Breast epithelium (tissue), 3 donors: ENCODE results near the gene SHLD1.

Experiments used
- POLR2A ChIP-seq: fragments of 450-650 bp; IDR thresholded peaks from one replicate; pipeline ENCODE4 v1.6.1; 2016; ENCODE audit warnings: antibody characterized with exemption, mild to moderate bottlenecking, moderate library complexity
- POLR2AphosphoS5 ChIP-seq, 3 donors: sonication (generic); formaldehyde crosslinking; IDR thresholded peaks; one replicate each; pipeline ENCODE4 v1.6.1; 2017; ENCODE audit warnings: antibody characterized with exemption in 3 of 3
- TF ChIP-seq, protein P1 (sequence below), 3 donors: fragments of 450-650 bp; IDR thresholded peaks; one replicate each; pipeline ENCODE4 v1.5.1; 2016 to 2017; ENCODE audit warnings: antibody characterized with exemption in 3 of 3, mild to moderate bottlenecking in 3 of 3, moderate library complexity in 3 of 3

DNA sequence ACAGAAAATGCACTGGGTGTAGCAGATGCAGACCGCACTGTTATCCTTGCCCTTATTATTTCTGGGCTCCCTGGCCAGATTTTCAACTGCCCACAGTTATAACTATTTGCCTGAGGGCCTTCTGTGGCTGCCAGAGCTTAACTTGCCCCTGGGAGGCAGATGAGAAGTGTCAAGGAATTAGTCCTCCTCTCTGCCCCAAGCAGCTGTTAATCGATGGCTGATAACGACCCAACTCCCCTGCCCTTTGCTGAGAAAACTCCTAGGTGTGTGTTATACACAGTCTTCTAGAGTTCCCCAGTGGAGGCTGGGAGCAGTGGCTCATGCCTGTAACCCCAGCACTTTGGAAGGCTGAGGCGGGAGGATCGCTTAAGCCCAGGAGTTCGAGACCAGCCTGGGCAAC, 44.4 kb upstream of the SHLD1 start:
- TF ChIP-seq, protein P1, sequence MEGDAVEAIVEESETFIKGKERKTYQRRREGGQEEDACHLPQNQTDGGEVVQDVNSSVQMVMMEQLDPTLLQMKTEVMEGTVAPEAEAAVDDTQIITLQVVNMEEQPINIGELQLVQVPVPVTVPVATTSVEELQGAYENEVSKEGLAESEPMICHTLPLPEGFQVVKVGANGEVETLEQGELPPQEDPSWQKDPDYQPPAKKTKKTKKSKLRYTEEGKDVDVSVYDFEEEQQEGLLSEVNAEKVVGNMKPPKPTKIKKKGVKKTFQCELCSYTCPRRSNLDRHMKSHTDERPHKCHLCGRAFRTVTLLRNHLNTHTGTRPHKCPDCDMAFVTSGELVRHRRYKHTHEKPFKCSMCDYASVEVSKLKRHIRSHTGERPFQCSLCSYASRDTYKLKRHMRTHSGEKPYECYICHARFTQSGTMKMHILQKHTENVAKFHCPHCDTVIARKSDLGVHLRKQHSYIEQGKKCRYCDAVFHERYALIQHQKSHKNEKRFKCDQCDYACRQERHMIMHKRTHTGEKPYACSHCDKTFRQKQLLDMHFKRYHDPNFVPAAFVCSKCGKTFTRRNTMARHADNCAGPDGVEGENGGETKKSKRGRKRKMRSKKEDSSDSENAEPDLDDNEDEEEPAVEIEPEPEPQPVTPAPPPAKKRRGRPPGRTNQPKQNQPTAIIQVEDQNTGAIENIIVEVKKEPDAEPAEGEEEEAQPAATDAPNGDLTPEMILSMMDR (IDR thresholded peaks at IDR 0.05), result no peak
- TF ChIP-seq POLR2AphosphoS5 (IDR thresholded peaks at IDR 0.05), result no peak
- no peak for TF ChIP-seq POLR2A
